ENCODE data around the gene YIPF3. TPM values are rescaled to one million over a fixed set of nuclear protein-coding genes. Genes with fewer than 3 reads are reported as not detected.

The YIPF3 gene
- polyA plus RNA-seq, 1 of the 3 experiments (the other 2 are of a cell fraction) = 219 TPM

Small RNA genes within 50 kb of the gene (small RNA-seq; reads per million reads assigned to genes)
- gene RF00426 = 0 reads per million in 7 experiments
- 0 reads per million in 7 experiments for gene RNU6-1113P

Other genes starting within 250 kb of the YIPF3 start
- gene SLC22A7, start 218.7 kb downstream of the YIPF3 start, polyA plus RNA-seq (2012; rRNA removed) = not detected in 2 replicates
- gene CRIP3, start 208.1 kb downstream of the YIPF3 start, polyA plus RNA-seq (2012; rRNA removed) = 0.11 TPM in 1 of 2 replicates, not detected in the other
- 6.3 and 7.8 TPM in 2 replicates for gene ZNF318, start 147.3 kb downstream of the YIPF3 start, polyA plus RNA-seq (2012; rRNA removed)
- gene ABCC10, start 89.4 kb downstream of the YIPF3 start, polyA plus RNA-seq (2012; rRNA removed) = 21.5 and 28.3 TPM in 2 replicates
- 1.9 and 3.9 TPM in 2 replicates for gene DLK2, start 61.4 kb downstream of the YIPF3 start, polyA plus RNA-seq (2012; rRNA removed)
- gene TJAP1, start 39.4 kb downstream of the YIPF3 start, polyA plus RNA-seq (2012; rRNA removed) = 30.7 and 39.5 TPM in 2 replicates
- gene LRRC73, start 6.6 kb downstream of the YIPF3 start, polyA plus RNA-seq (2012; rRNA removed) = 0.73 and 0.89 TPM in 2 replicates
- 59.1 and 80.6 TPM in 2 replicates for gene POLR1C, start 163 bp upstream of the YIPF3 start, polyA plus RNA-seq (2012; rRNA removed)
- gene XPO5, start 59.1 kb upstream of the YIPF3 start, polyA plus RNA-seq (2012; rRNA removed) = 29.5 and 39.2 TPM in 2 replicates
- 11.5 and 18.8 TPM in 2 replicates for gene POLH, start 59.3 kb upstream of the YIPF3 start, polyA plus RNA-seq (2012; rRNA removed)
- gene GTPBP2, start 112.3 kb upstream of the YIPF3 start, polyA plus RNA-seq (2012; rRNA removed) = 83.7 and 124 TPM in 2 replicates
- 30.9 and 42.2 TPM in 2 replicates for gene MAD2L1BP, start 118.9 kb upstream of the YIPF3 start, polyA plus RNA-seq (2012; rRNA removed)
- gene RSPH9, start 128.1 kb upstream of the YIPF3 start, polyA plus RNA-seq (2012; rRNA removed) = 0.05 and 0.06 TPM in 2 replicates
- gene MRPS18A, start 170.9 kb upstream of the YIPF3 start, polyA plus RNA-seq (2012; rRNA removed) = 56.9 and 57.0 TPM in 2 replicates

All from SK-N-SH (cell line).